SU-DHL-6 (cell line): ENCODE results near the gene PXDC1.

Experiments used
- H2AFZ ChIP-seq: fragments of 200-600 bp; sonication (generic); 2 replicates; pipeline ENCODE4 v1.6.1; 2014; ENCODE audit warnings: low read depth, mild to moderate bottlenecking, moderate library complexity, mixed read lengths, antibody characterized with exemption, low read length; ENCODE audit not compliant: severe bottlenecking
- H3F3A ChIP-seq: fragments of 200-600 bp; shearing (Covaris generic); 2 replicates; pipeline ENCODE4 v1.6.0; 2016; ENCODE audit warnings: antibody characterized with exemption, mild to moderate bottlenecking; ENCODE audit not compliant: insufficient read depth
- H3K27ac ChIP-seq: fragments of 200-600 bp; sonication (generic); 2 replicates; pipeline ENCODE4 v1.5.1; 2016; ENCODE audit warnings: low read depth, mild to moderate bottlenecking, low read length, moderate library complexity, mixed read lengths
- H3K27me3 ChIP-seq: fragments of 200-600 bp; sonication (generic), shearing (Covaris generic); 2 replicates; pipeline ENCODE4 v1.6.0; 2014; ENCODE audit warnings: mild to moderate bottlenecking, low read length
- H3K36me3 ChIP-seq: fragments of 200-600 bp; sonication (generic); 2 replicates; pipeline ENCODE4 v1.6.1; 2014; ENCODE audit warnings: mild to moderate bottlenecking, low read length, mixed read lengths
- H3K4me2 ChIP-seq: fragments of 300-600, 200-600 bp; shearing (Covaris generic), sonication (generic); 2 replicates; pipeline ENCODE4 v1.6.0; 2014; ENCODE audit warnings: low read length, low read depth, mild to moderate bottlenecking; ENCODE audit not compliant: poor library complexity, severe bottlenecking
- H3K4me3 ChIP-seq: fragments of 200-600 bp; sonication (generic); 2 replicates; pipeline ENCODE4 v1.5.1; 2014; ENCODE audit warnings: antibody characterized with exemption, low read length, mild to moderate bottlenecking, mixed read lengths; ENCODE audit not compliant: insufficient read depth, poor library complexity, severe bottlenecking
- H3K79me2 ChIP-seq: fragments of 200-600 bp; sonication (generic); 2 replicates; pipeline ENCODE4 v1.6.1; 2014; ENCODE audit warnings: mild to moderate bottlenecking, low read length, moderate library complexity; ENCODE audit not compliant: insufficient read depth
- H3K9ac ChIP-seq: fragments of 200-600 bp; sonication (generic); 2 replicates; pipeline ENCODE4 v1.7.0; 2014; ENCODE audit warnings: mild to moderate bottlenecking, low read length
- H3K9me2 ChIP-seq: fragments of 200-600 bp; sonication (generic); replicated peaks from 2 replicates; pipeline ENCODE4 v1.6.1; 2014; ENCODE audit warnings: low read length; ENCODE audit not compliant: insufficient read depth
- H3K9me3 ChIP-seq: fragments of 200-600 bp; sonication (generic); 2 replicates; pipeline ENCODE4 v1.6.1; 2014; ENCODE audit warnings: low read length, mixed read lengths; ENCODE audit not compliant: insufficient read depth
- H4K20me1 ChIP-seq: fragments of 200-600 bp; sonication (generic); 2 replicates; pipeline ENCODE4 v1.6.1; 2014; ENCODE audit warnings: low read depth, mild to moderate bottlenecking, antibody characterized with exemption, low read length, moderate library complexity, mixed read lengths
- EZH2phosphoT487 ChIP-seq: fragments of 200-600 bp; sonication (generic), shearing (Covaris generic); conservative IDR thresholded peaks from 2 replicates; pipeline ENCODE4 v1.6.1; 2018; ENCODE audit warnings: mild to moderate bottlenecking, antibody characterized with exemption, low read length, moderate library complexity, mixed read lengths
- TF ChIP-seq, protein P1 (sequence below): fragments of 200-600 bp; sonication (generic); IDR thresholded peaks from one replicate; pipeline ENCODE4 v1.5.1; 2017; ENCODE audit warnings: antibody characterized with exemption, mild to moderate bottlenecking, low read length, moderate library complexity; ENCODE audit not compliant: insufficient read depth, poor library complexity, severe bottlenecking

PXDC1 gene

GRCh38 chr6:3739311-3739897, 12.1 kb downstream of the PXDC1 start:
- H3K9me2 ChIP-seq = no peaks in the 10 kb centered on the region
- H3K79me2 ChIP-seq = no peaks in the 10 kb centered on the region
- H3K36me3 ChIP-seq = no peaks in the 10 kb centered on the region
- H3K9me3 ChIP-seq = no peaks in the 10 kb centered on the region
- TF ChIP-seq, protein P1, sequence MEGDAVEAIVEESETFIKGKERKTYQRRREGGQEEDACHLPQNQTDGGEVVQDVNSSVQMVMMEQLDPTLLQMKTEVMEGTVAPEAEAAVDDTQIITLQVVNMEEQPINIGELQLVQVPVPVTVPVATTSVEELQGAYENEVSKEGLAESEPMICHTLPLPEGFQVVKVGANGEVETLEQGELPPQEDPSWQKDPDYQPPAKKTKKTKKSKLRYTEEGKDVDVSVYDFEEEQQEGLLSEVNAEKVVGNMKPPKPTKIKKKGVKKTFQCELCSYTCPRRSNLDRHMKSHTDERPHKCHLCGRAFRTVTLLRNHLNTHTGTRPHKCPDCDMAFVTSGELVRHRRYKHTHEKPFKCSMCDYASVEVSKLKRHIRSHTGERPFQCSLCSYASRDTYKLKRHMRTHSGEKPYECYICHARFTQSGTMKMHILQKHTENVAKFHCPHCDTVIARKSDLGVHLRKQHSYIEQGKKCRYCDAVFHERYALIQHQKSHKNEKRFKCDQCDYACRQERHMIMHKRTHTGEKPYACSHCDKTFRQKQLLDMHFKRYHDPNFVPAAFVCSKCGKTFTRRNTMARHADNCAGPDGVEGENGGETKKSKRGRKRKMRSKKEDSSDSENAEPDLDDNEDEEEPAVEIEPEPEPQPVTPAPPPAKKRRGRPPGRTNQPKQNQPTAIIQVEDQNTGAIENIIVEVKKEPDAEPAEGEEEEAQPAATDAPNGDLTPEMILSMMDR = no peak
- TF ChIP-seq EZH2phosphoT487 = no peak
- H3K9ac ChIP-seq = no peak overlapping the region
- no peak overlapping the region for H3K4me3 ChIP-seq
- H2AFZ ChIP-seq = no peak overlapping the region
- no peaks in the 10 kb centered on the region for H4K20me1 ChIP-seq
- H3F3A ChIP-seq = no peaks in the 10 kb centered on the region
- H3K27ac ChIP-seq = no peak overlapping the region
- no peaks in the 10 kb centered on the region for H3K27me3 ChIP-seq
- H3K4me2 ChIP-seq = no peak overlapping the region

DNA sequence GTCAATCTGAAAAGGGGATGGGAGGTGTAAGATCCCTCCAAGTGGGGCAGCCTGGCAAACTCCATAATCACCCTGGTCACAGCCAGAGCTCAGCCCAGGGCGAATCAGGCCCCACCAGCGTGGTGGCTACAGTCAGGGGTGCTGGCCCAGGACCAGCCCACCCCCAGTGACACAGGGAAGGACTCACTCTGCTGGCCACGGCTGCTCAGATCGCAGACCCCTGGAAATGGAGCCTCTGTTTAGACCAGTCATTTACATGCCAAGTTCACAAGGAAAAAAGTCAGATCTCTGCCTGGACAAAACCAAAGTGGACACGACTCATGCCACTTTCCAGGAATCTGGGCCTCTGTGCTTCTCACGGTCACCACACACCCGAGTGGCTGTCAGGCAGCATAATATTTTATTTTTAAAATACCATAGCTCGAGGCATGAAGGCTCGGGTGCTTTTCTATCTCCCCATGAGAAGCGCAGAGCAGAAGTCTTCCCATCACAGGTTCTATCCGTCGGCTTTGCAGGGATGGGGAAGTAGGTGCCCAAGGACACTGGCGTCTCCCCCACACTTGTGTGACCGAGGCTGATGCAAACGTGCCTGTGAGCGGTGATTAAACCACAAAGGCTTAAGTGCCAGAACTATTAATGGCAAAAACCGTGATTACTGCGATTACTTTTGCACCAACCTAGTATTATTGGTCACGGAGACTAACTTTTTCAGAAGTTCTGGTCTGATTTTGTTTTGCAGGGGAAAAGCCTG, 13.0 kb downstream of the PXDC1 start:
- Histone ChIP-seq H3K4me3 (no peak overlapping the region), H3F3A (no peaks in the 10 kb centered on the region), H3K4me2 (no peak overlapping the region), H3K36me3 (no peaks in the 10 kb centered on the region), H3K27me3 (no peaks in the 10 kb centered on the region), H4K20me1 (no peaks in the 10 kb centered on the region), H3K27ac (no peak overlapping the region), H3K9ac (no peak overlapping the region), H3K79me2 (no peaks in the 10 kb centered on the region), H3K9me2 (no peaks in the 10 kb centered on the region), H3K9me3 (no peaks in the 10 kb centered on the region), H2AFZ (no peak overlapping the region)
- TF ChIP-seq EZH2phosphoT487 = no peak
- TF ChIP-seq, protein P1 = no peak

GRCh38 chr6:3737831-3738210, 13.7 kb downstream of the PXDC1 start:
- Histone ChIP-seq H4K20me1 (no peaks in the 10 kb centered on the region), H3K9me2 (no peaks in the 10 kb centered on the region), H3K27ac (no peak overlapping the region), H3K27me3 (no peaks in the 10 kb centered on the region), H3K4me2 (no peak overlapping the region), H3K9me3 (no peaks in the 10 kb centered on the region), H3K79me2 (no peaks in the 10 kb centered on the region), H3K4me3 (no peak overlapping the region), H2AFZ (no peak overlapping the region), H3K36me3 (no peaks in the 10 kb centered on the region), H3K9ac (no peak overlapping the region), H3F3A (no peaks in the 10 kb centered on the region)
- no peak for TF ChIP-seq EZH2phosphoT487
- TF ChIP-seq, protein P1 = no peak
